Measurements from ENCODE around the gene PDS5B.

The PDS5B gene

DNA sequence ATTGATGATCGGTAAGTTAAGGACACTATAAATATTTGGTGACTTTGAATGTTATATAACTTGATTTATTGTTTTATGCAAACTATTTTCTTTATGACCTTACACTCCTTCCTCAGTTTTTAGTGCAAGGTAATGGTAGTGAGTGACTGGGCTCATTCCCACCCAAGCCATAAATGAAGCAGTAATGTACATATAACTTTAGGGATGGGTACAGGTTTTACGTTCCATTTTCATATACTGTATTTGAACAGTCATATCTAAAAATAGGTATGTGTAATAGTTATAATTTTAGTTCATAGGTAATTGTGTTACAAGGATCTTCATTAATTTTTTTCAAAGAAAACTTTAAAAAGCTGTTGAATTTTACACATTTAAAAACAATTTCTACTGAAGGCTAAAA lies 101.0 kb downstream of the PDS5B start:
- TF ChIP-seq, protein P1, sequence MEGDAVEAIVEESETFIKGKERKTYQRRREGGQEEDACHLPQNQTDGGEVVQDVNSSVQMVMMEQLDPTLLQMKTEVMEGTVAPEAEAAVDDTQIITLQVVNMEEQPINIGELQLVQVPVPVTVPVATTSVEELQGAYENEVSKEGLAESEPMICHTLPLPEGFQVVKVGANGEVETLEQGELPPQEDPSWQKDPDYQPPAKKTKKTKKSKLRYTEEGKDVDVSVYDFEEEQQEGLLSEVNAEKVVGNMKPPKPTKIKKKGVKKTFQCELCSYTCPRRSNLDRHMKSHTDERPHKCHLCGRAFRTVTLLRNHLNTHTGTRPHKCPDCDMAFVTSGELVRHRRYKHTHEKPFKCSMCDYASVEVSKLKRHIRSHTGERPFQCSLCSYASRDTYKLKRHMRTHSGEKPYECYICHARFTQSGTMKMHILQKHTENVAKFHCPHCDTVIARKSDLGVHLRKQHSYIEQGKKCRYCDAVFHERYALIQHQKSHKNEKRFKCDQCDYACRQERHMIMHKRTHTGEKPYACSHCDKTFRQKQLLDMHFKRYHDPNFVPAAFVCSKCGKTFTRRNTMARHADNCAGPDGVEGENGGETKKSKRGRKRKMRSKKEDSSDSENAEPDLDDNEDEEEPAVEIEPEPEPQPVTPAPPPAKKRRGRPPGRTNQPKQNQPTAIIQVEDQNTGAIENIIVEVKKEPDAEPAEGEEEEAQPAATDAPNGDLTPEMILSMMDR (IDR thresholded peaks at IDR 0.05) = no peak

DNA sequence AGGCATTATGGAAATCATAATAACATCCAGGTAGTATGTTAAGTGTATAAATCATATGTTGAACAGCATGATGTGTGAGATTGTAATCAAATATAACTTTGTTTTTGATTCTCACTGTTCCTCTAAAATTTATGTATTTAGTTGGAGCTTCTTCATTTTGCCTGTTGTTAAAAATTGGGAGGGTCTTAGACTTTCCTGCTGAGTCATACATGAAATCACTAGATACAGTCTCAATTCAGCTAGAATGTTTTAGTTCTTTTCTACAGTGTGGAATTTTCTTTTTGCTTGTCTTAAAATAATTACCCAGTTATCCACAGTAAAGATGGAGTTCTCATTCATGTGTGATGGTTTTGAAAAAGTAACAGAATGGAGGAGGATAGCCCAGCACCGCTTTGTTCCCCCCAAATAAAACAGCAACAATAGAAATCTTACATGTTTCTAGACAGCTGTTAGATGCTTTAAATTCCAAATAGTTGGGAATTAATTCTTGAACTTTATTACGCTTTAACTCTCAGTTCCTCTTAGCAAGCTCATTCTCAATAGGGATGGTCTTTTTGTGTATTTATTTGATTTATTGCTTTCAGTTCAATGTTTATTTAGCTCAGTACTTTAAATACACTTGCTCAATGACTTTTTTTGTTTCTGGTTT lies 109.5 kb downstream of the PDS5B start:
- TF ChIP-seq, protein P1 (IDR thresholded peaks at IDR 0.05) = no peak

DNA sequence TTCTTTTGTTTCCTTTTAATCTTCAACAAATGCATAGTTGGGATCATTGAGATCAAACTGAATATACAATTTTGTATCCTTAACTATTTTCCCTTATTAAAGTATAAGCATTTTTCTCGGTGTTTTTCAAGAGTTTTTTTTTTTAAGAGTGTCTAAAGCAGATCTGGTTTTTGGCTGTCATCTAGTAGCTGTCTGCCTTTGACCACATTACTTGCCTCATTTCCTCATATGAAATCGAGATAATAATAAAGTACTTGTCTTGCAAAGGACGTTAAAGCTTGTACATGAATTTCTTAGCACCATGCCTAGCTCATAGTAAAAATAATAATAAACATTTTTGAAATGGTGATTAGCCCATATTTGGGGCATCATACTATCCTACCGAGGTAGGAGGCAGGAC lies 121.2 kb downstream of the PDS5B start:
- TF ChIP-seq, protein P1 (IDR thresholded peaks at IDR 0.05) = no peak

DNA sequence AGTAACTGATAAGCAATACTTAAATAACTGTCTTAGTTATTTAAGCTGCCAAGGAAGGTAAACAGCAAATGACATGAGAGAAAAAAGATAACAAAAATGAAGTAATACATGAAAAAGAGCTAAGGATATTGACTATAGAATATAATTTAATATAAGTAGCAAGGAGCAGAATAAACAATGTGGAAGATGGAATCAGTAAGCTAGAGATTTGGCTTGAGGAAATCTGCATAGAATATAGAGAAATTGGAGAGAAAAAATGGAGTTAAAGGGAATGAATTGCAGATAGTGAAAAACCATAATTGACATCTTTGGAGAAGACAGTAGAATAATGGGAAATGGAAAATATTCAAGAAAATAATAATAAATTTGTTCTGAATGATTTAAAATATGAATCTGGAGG lies 127.1 kb downstream of the PDS5B start:
- TF ChIP-seq, protein P1 (IDR thresholded peaks at IDR 0.05) = no peak

DNA sequence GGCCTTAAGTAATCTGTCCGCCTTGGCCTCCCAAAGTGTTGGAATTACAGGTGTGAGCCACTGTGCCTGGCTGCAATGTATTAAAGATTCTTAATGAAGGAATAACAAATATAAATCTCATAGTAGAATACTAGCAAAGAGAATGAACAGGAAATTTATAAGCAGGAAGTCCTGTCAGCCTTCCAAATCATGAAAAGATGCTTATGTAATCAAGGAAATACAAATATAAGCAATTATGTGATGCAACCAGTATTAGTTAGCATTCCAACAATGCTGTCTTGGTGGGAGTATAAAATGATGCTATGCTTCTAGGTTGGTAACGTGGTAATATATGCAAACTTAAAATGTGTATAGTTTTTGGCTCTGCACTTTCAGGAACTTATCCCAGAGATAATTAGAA lies 133.8 kb downstream of the PDS5B start:
- TF ChIP-seq, protein P1 (IDR thresholded peaks at IDR 0.05) = no peak

DNA sequence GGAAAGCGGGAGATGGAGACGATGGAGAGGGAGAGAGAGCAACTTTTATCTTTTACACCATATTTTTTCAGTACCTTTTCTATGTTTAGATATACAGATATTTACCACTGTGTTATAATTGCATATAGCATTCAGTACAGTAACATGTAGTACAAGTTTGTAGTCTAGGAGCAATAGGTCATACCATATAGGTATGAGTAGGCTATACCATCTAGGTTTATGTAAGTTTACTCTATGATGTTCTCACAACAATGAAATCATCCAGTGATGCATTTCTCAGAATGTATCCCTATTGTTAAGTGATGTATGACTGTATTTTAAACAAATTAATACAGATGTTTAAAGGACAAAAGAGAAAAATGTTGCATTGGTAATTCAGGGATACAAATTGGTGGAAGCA lies 136.1 kb downstream of the PDS5B start:
- TF ChIP-seq, protein P1 (IDR thresholded peaks at IDR 0.05) = no peak

DNA sequence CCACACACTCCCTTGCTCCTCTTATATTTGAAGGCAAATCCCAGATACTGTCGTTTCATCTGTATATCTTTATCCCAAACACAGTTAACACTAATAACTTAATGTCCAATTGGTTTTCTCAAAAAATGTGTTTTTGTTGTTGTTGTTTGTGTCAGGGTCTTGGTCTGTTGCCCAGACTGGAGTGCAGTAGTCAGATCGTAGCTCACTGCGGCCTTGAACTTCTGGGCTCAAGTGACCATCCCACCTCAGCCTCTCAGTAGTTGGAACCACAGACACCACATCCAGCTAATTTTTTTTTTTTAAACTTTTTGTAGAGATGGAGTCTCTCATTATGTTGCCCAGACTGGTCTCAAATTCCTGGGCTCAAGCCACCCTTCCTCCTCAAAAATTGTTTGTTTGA lies 137.7 kb downstream of the PDS5B start:
- TF ChIP-seq, protein P1 (IDR thresholded peaks at IDR 0.05) = no peak

All from LNCAP (cell line).